ENCODE results near the gene CHIA.

GRCh38 chr1:111271464-111271801 lies 19.2 kb upstream of the CHIA start:
- no peak for TF ChIP-seq CTCF (IDR thresholded peaks at IDR 0.05; ENCODE audit: insufficient read depth, low read depth, low read length)
- no peak for TF ChIP-seq EZH2 (IDR thresholded peaks at IDR 0.05; ENCODE audit: insufficient read depth, low read length)

Measured in astrocyte (in vitro differentiated cells and primary cell).